ENCODE results near the gene TUT1. TPM values are rescaled to one million over a fixed set of nuclear protein-coding genes. Genes with fewer than 3 reads are reported as not detected.
A peak's percentile ranks its signal among the peaks of the same experiment; 100 is the strongest.

The TUT1 gene
- total RNA-seq, 1 experiment from 2014 or later: 27.2 TPM

DNA sequence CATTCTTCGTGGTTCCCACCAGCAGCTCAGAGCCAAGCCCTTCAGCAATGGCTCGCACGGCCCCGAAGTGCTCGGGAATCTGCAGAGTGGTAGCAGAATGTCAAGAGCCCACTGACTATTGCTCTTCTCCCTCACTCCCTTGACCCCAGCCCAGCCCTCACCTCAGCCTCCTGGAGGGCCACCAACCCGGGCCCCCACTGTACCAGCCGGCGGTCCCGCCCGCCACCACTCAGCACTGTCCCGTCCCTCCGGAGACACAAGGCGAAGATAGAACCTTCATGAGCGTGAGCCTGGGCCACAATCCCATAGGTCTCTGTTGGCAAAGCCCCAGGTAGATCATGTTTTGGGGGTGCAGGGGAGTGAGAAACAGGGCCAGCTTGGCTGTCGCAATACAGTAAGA, 14.6 kb upstream of the TUT1 start:
- peak overlapping the region; percentile 56 for H3K27ac Mint-ChIP-seq (ENCODE audit: unreplicated experiment)
- Histone ChIP-seq H3K9me3 (no peaks in the 10 kb centered on the region), H3K4me3 (ENCODE audit: low read depth, low read length) (no peak overlapping the region), H3K27me3 (replicated peaks; ENCODE audit: control insufficient read depth, insufficient read depth, low read length) (no peaks in the 10 kb centered on the region), H3K36me3 (ENCODE audit: control insufficient read depth, insufficient read depth, low read length) (0 out of 2 replicates have a peak, but pooled peaks cover 3% of the 10 kb centered on the region), H3K4me1 (peaks cover 25% of the 10 kb centered on the region)
- TF ChIP-seq, protein P1, sequence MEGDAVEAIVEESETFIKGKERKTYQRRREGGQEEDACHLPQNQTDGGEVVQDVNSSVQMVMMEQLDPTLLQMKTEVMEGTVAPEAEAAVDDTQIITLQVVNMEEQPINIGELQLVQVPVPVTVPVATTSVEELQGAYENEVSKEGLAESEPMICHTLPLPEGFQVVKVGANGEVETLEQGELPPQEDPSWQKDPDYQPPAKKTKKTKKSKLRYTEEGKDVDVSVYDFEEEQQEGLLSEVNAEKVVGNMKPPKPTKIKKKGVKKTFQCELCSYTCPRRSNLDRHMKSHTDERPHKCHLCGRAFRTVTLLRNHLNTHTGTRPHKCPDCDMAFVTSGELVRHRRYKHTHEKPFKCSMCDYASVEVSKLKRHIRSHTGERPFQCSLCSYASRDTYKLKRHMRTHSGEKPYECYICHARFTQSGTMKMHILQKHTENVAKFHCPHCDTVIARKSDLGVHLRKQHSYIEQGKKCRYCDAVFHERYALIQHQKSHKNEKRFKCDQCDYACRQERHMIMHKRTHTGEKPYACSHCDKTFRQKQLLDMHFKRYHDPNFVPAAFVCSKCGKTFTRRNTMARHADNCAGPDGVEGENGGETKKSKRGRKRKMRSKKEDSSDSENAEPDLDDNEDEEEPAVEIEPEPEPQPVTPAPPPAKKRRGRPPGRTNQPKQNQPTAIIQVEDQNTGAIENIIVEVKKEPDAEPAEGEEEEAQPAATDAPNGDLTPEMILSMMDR (IDR thresholded peaks at IDR 0.05; ENCODE audit: insufficient read depth in 1 of 2, low read depth in 1 of 2, low read length in 1 of 2, severe bottlenecking in 1 of 2, unreplicated experiment in 1 of 2): no peak
- POLR2A ChIA-PET: no interaction called here
- no peak overlapping the region for H3K4me3 Mint-ChIP-seq (ENCODE audit: unreplicated experiment)
- no peak for DNase-seq
- no peaks in the 10 kb centered on the region for H3K9me3 Mint-ChIP-seq (ENCODE audit: unreplicated experiment)
- H3K36me3 Mint-ChIP-seq (ENCODE audit: insufficient read depth, unreplicated experiment): peaks cover 56% of the 10 kb centered on the region
- no peaks in the 10 kb centered on the region for H3K27me3 Mint-ChIP-seq (ENCODE audit: insufficient read depth, unreplicated experiment)
- no TSS peak for BruUV-seq (replicated peaks)
- peaks cover 53% of the 10 kb centered on the region for H3K4me1 Mint-ChIP-seq (ENCODE audit: low read depth, unreplicated experiment)
- CTCF ChIA-PET: no interaction called here
- intact Hi-C loops (cut with micrococcal nuclease; ENCODE audit: unreplicated experiment): no loop called here

DNA sequence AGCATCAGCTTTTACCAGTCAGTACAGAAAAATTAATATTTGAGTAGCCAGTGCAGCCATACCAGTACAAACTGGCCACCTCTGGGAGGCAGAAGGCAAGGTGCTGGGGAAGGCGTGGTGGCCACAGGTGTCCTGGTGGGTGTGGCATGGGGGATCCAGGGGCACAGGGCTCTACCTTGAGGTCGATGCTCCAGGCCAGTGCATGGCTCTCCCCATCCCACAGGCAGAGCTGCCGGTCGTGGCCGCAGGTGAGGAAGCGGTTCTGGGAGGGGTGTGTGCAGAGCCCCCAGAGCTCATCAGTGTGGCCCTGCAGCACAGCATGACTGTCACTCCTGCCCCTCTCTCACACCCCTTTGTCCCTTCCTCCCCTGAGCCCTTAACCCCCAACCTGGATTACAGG, 14.1 kb upstream of the TUT1 start:
- no peak overlapping the region for H3K4me3 ChIP-seq (ENCODE audit: low read depth, low read length)
- ChIA-PET POLR2A (no interaction called here), CTCF (no interaction called here)
- Mint-ChIP-seq H3K9me3 (ENCODE audit: unreplicated experiment) (no peaks in the 10 kb centered on the region), H3K36me3 (ENCODE audit: insufficient read depth, unreplicated experiment) (peaks cover 56% of the 10 kb centered on the region), H3K27me3 (ENCODE audit: insufficient read depth, unreplicated experiment) (no peaks in the 10 kb centered on the region), H3K4me3 (ENCODE audit: unreplicated experiment) (no peak overlapping the region), H3K4me1 (ENCODE audit: low read depth, unreplicated experiment) (peaks cover 51% of the 10 kb centered on the region), H3K27ac (ENCODE audit: unreplicated experiment) (peak overlapping the region; percentile 56)
- TF ChIP-seq, protein P1 (IDR thresholded peaks at IDR 0.05; ENCODE audit: insufficient read depth in 1 of 2, low read depth in 1 of 2, low read length in 1 of 2, severe bottlenecking in 1 of 2, unreplicated experiment in 1 of 2): no peak
- intact Hi-C loops (cut with micrococcal nuclease; ENCODE audit: unreplicated experiment): no loop called here
- no peak for DNase-seq
- BruUV-seq (replicated peaks): no TSS peak
- H3K27me3 ChIP-seq (replicated peaks; ENCODE audit: control insufficient read depth, insufficient read depth, low read length): no peaks in the 10 kb centered on the region
- H3K4me1 ChIP-seq: peaks cover 21% of the 10 kb centered on the region
- H3K36me3 ChIP-seq (ENCODE audit: control insufficient read depth, insufficient read depth, low read length): 0 out of 2 replicates have a peak, but pooled peaks cover 3% of the 10 kb centered on the region
- no peaks in the 10 kb centered on the region for H3K9me3 ChIP-seq

DNA sequence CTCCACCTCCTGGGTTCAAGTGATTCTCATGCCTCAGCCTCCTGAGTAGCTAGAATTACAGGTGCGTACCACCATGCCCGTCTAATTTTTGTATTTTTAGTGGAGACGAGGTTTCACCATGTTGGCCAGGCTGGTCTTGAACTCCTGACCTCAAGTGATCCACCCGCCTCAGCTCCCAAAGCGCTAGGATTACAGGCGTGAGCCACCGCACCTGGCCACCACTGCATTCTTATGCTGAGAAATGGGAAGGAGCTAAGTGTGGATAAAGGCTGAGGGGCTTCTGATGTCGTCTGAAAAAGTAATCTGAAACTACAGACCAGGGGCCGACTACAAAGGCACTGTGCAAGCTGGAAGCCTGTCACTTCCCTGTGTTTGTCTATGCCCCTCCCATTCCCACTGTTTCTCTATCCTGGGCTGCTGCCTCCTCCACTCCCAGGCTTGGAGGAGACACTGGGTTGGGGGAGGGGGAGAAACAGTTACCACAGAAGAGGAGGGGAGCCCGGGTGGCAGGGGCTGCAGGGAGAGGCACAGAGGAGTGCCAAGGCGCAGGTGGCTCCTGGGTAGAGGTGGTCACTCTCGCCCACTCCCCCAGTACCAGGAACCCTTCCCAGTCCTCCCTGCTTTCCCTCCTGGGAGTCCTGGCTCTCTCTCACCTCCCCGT, 13.3 kb upstream of the TUT1 start:
- H3K27ac Mint-ChIP-seq (ENCODE audit: unreplicated experiment): no peak overlapping the region
- no peaks in the 10 kb centered on the region for H3K9me3 ChIP-seq
- H3K36me3 ChIP-seq (ENCODE audit: control insufficient read depth, insufficient read depth, low read length): 0 out of 2 replicates have a peak, but pooled peaks cover 1% of the 10 kb centered on the region
- TF ChIP-seq, protein P1 (IDR thresholded peaks at IDR 0.05; ENCODE audit: insufficient read depth in 1 of 2, low read depth in 1 of 2, low read length in 1 of 2, severe bottlenecking in 1 of 2, unreplicated experiment in 1 of 2): no peak
- H3K9me3 Mint-ChIP-seq (ENCODE audit: unreplicated experiment): no peaks in the 10 kb centered on the region
- peaks cover 51% of the 10 kb centered on the region for H3K4me1 Mint-ChIP-seq (ENCODE audit: low read depth, unreplicated experiment)
- peaks cover 57% of the 10 kb centered on the region for H3K36me3 Mint-ChIP-seq (ENCODE audit: insufficient read depth, unreplicated experiment)
- no TSS peak for BruUV-seq (replicated peaks)
- H3K4me1 ChIP-seq: peaks cover 26% of the 10 kb centered on the region
- ChIA-PET POLR2A (interaction anchor here (0.6 kb wide), 2 partner anchors 68 to 124 kb away, joined by 5 to 6 read pairs; no protein-coding TSS in a partner anchor), CTCF (interaction anchor here (0.8 to 0.9 kb wide), 2 partner anchors 7 to 13 kb away, joined by 3 to 4 read pairs; partner anchors contain the start of gene TUT1)
- DNase-seq: no peak
- intact Hi-C loops (cut with micrococcal nuclease; ENCODE audit: unreplicated experiment): no loop called here
- no peak overlapping the region for H3K4me3 ChIP-seq (ENCODE audit: low read depth, low read length)
- H3K4me3 Mint-ChIP-seq (ENCODE audit: unreplicated experiment): no peak overlapping the region
- no peaks in the 10 kb centered on the region for H3K27me3 Mint-ChIP-seq (ENCODE audit: insufficient read depth, unreplicated experiment)
- H3K27me3 ChIP-seq (replicated peaks; ENCODE audit: control insufficient read depth, insufficient read depth, low read length): no peaks in the 10 kb centered on the region

Data from Caco-2 (cell line).